Neural cell (in vitro differentiated cells): Measurements from ENCODE around the gene RBM17. TPM values are rescaled to one million over a fixed set of nuclear protein-coding genes. Genes with fewer than 3 reads are reported as not detected.

Experiments
- H2AFZ ChIP-seq: fragments of 200-600, 300-800 bp; sonication (generic), shearing (Covaris generic); 2 replicates; pipeline ENCODE4 v1.6.0; 2014; ENCODE audit warnings: low read depth, mild to moderate bottlenecking, antibody characterized with exemption, low read length, moderate library complexity
- H3F3A ChIP-seq: fragments of 200-600 bp; shearing (Covaris generic); 2 replicates; pipeline ENCODE4 v1.6.1; 2016; ENCODE audit warnings: mild to moderate bottlenecking, moderate library complexity, mixed read lengths, antibody characterized with exemption, low read length; ENCODE audit not compliant: insufficient read depth, poor library complexity, severe bottlenecking
- H3K27ac ChIP-seq: fragments of 200-600, 300-800 bp; sonication (generic), shearing (Covaris generic); 2 replicates; pipeline ENCODE4 v1.5.1; 2014; ENCODE audit warnings: mild to moderate bottlenecking, low read length, moderate library complexity
- H3K27me3 ChIP-seq: fragments of 300-800, 200-600 bp; sonication (generic), shearing (Covaris generic); 2 replicates; pipeline ENCODE4 v1.6.0; 2014; ENCODE audit warnings: mild to moderate bottlenecking, low read depth, low read length, moderate library complexity; ENCODE audit not compliant: insufficient read depth
- H3K36me3 ChIP-seq: fragments of 300-800, 200-600 bp; sonication (generic), shearing (Covaris generic); 2 replicates; pipeline ENCODE4 v1.5.1; 2014; ENCODE audit warnings: mild to moderate bottlenecking, antibody characterized with exemption, low read length, moderate library complexity; ENCODE audit not compliant: insufficient read depth
- H3K4me2 ChIP-seq: fragments of 300-800, 200-600 bp; sonication (generic), shearing (Covaris generic); 2 replicates; pipeline ENCODE4 v1.6.0; 2014; ENCODE audit warnings: mild to moderate bottlenecking, low read length
- H3K4me3 ChIP-seq: fragments of 300-800, 200-600 bp; sonication (generic), shearing (Covaris generic); 2 replicates; pipeline ENCODE4 v1.5.1; 2014; ENCODE audit warnings: mild to moderate bottlenecking, low read length, moderate library complexity
- H3K79me2 ChIP-seq: fragments of 200-600 bp; shearing (Covaris generic); replicated peaks from 2 replicates; pipeline ENCODE4 v1.6.0; 2014; ENCODE audit warnings: mild to moderate bottlenecking, low read length, moderate library complexity; ENCODE audit not compliant: insufficient read depth
- H3K9ac ChIP-seq: fragments of 300-800, 200-600 bp; sonication (generic), shearing (Covaris generic); 2 replicates; pipeline ENCODE4 v1.6.1; 2016; ENCODE audit warnings: mild to moderate bottlenecking, low read length, mixed read lengths
- H3K9me2 ChIP-seq: fragments of 200-600 bp; shearing (Covaris generic); 2 replicates; pipeline ENCODE4 v1.6.1; 2016; ENCODE audit warnings: mild to moderate bottlenecking, low read length, mixed read lengths; ENCODE audit not compliant: insufficient read depth
- H3K9me3 ChIP-seq: fragments of 200-600, 300-800 bp; sonication (generic), shearing (Covaris generic); 2 replicates; pipeline ENCODE4 v1.6.1; 2016; ENCODE audit warnings: mild to moderate bottlenecking, mixed run types, low read length, moderate library complexity, mixed read lengths
- H4K20me1 ChIP-seq: fragments of 200-600 bp; shearing (Covaris generic); 2 replicates; pipeline ENCODE4 v1.6.1; 2016; ENCODE audit warnings: mild to moderate bottlenecking, mixed run types; ENCODE audit not compliant: insufficient read depth
- CTCF ChIP-seq: fragments of 450-650 bp; IDR thresholded peaks from 2 replicates; pipeline ENCODE4 v1.5.1; 2014; ENCODE audit warnings: antibody characterized with exemption, mild to moderate bottlenecking, moderate library complexity; ENCODE audit not compliant: poor library complexity, severe bottlenecking
- EP300 ChIP-seq: fragments of 450-650 bp; conservative IDR thresholded peaks from 2 replicates; pipeline ENCODE4 v1.6.1; 2014; ENCODE audit warnings: antibody characterized with exemption, mild to moderate bottlenecking, moderate library complexity; ENCODE audit not compliant: poor library complexity, severe bottlenecking
- EZH2 ChIP-seq: fragments of 200-600, 300-800 bp; shearing (Covaris generic), sonication (generic); IDR thresholded peaks from 2 replicates; pipeline ENCODE4 v1.6.1; 2014; ENCODE audit warnings: antibody characterized with exemption, low read length, borderline replicate concordance, mild to moderate bottlenecking; ENCODE audit not compliant: insufficient read depth, poor library complexity, severe bottlenecking
- MXI1 ChIP-seq: fragments of 450-650 bp; conservative IDR thresholded peaks from 2 replicates; pipeline ENCODE4 v1.6.1; 2014; ENCODE audit warnings: antibody characterized with exemption, mild to moderate bottlenecking; ENCODE audit not compliant: poor library complexity, severe bottlenecking
- POLR2AphosphoS5 ChIP-seq: IDR thresholded peaks from 2 replicates; pipeline ENCODE4 v1.6.1; 2012
- RAD21 ChIP-seq: fragments of 450-650 bp; conservative IDR thresholded peaks from 2 replicates; pipeline ENCODE4 v1.6.1; 2014; ENCODE audit warnings: antibody characterized with exemption, mild to moderate bottlenecking, moderate library complexity
- REST ChIP-seq: IDR thresholded peaks from 2 replicates; pipeline ENCODE4 v1.6.1; 2012; ENCODE audit warnings: borderline replicate concordance
- SMC3 ChIP-seq: fragments of 450-650 bp; conservative IDR thresholded peaks from 2 replicates; pipeline ENCODE4 v1.6.1; 2014; ENCODE audit warnings: antibody characterized with exemption, mild to moderate bottlenecking, moderate library complexity; ENCODE audit not compliant: poor library complexity
- TAF1 ChIP-seq: IDR thresholded peaks from 2 replicates; pipeline ENCODE4 v1.6.1; 2012; ENCODE audit warnings: low read depth
- polyA plus RNA-seq: library from polyadenylated mRNA; depleted of rRNA; stranded (reverse); fragments of >200 nt; gene quantifications from 2 replicates; pipeline ENCODE4 v1.2.3, GENCODE V29; 2014

The RBM17 gene
- polyA plus RNA-seq, 1 donor from 2014 or later: 109 TPM

- no peak overlapping the region for H3K4me2 ChIP-seq
- H3K79me2 ChIP-seq: no peaks in the 10 kb centered on the region
- H3K9ac ChIP-seq: no peak overlapping the region
- no peaks in the 10 kb centered on the region for H3K9me3 ChIP-seq
- no peak overlapping the region for H3K4me3 ChIP-seq
- no peaks in the 10 kb centered on the region for H3K27me3 ChIP-seq
- no peaks in the 10 kb centered on the region for H3K9me2 ChIP-seq
- no peaks in the 10 kb centered on the region for H3K36me3 ChIP-seq
- H4K20me1 ChIP-seq: no peaks in the 10 kb centered on the region
- H3K27ac ChIP-seq: no peak overlapping the region
- TF ChIP-seq CTCF: no peak
- no peak for TF ChIP-seq REST
- no peak for TF ChIP-seq EZH2
- no peak for TF ChIP-seq EP300
- TF ChIP-seq TAF1: no peak
- no peak for TF ChIP-seq POLR2AphosphoS5
- TF ChIP-seq RAD21: no peak
- no peak for TF ChIP-seq MXI1
- TF ChIP-seq SMC3: no peak
- H3F3A ChIP-seq: no peaks in the 10 kb centered on the region
- H2AFZ ChIP-seq: no peak overlapping the region
These were observed 23.4 kb upstream of the RBM17 start for GRCh38 chr10:6065406-6065805.

DNA sequence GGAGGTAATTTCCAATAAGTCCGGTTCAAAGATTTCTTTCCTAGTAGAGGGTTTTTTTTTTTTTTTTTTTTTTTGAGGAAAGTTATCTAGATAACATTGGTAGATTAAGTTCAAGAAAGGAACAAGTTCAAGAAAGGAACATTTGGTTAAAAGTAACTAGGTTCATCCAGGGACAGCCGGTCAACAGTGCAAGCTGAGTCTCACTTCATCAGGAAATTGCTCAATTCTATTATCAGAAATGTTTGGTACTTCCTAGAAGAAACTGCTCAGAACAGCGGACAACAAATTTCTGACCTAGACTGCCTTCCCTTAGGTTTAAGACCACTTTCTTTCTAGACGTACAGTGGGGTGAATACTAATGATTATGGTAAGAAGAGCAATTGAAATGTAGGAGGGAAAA, 23.0 kb upstream of the RBM17 start:
- TF ChIP-seq REST (no peak), CTCF (no peak), SMC3 (no peak), EZH2 (no peak), EP300 (no peak), RAD21 (no peak), MXI1 (no peak), POLR2AphosphoS5 (no peak), TAF1 (no peak)
- Histone ChIP-seq H3F3A (no peaks in the 10 kb centered on the region), H3K4me3 (no peak overlapping the region), H4K20me1 (no peaks in the 10 kb centered on the region), H3K4me2 (no peak overlapping the region), H3K36me3 (no peaks in the 10 kb centered on the region), H3K9ac (no peak overlapping the region), H3K27me3 (no peaks in the 10 kb centered on the region), H3K27ac (no peak overlapping the region), H2AFZ (no peak overlapping the region), H3K9me2 (no peaks in the 10 kb centered on the region), H3K9me3 (no peaks in the 10 kb centered on the region), H3K79me2 (no peaks in the 10 kb centered on the region)
